ENCODE data around the gene PRSS36. TPM values are rescaled to one million over a fixed set of nuclear protein-coding genes. Genes with fewer than 3 reads are reported as not detected.

Gene PRSS36
- polyA plus RNA-seq, 3 donors: 3.1 to 4.2 (median 3.4) TPM

- Mint-ChIP-seq H3K27me3 (ENCODE audit: low read depth in 3 of 3) (peaks cover 0 to 2% (median 0%) of the 10 kb centered on the region in 3 donors), H3K36me3 (peaks cover 34 to 36% of the 10 kb centered on the region in 2 donors), H3K4me1 (peaks cover 56% of the 10 kb centered on the region), H3K27ac (peak overlapping the region in 4 of 7 donors; percentile 26 to 85 (median 72)), H3K4me3 (peak overlapping the region in 1 of 2 donors; percentile 70), H3K9me3 (no peaks in the 10 kb centered on the region)
- Histone ChIP-seq H3K36me3 (replicated peaks in 1 of 2; ENCODE audit: control insufficient read depth in 1 of 2, insufficient read depth in 2 of 2, low read length in 2 of 2) (peaks cover 34 to 38% of the 10 kb centered on the region in 2 donors), H3K79me2 (ENCODE audit: insufficient read depth, low read length) (peaks cover 39% of the 10 kb centered on the region), H3K27me3 (ENCODE audit: control insufficient read depth in 2 of 2, insufficient read depth in 2 of 2, low read length in 2 of 2) (no peaks in the 10 kb centered on the region), H4K20me1 (ENCODE audit: insufficient read depth, low read length) (peaks cover 8% of the 10 kb centered on the region), H3K4me3 (replicated peaks in 1 of 3; ENCODE audit: low read depth in 2 of 3, low read length in 3 of 3) (peak overlapping the region in 1 of 3 experiments; percentile 93), H3K9me3 (replicated peaks in 1 of 2; ENCODE audit: control insufficient read depth in 1 of 2, insufficient read depth in 1 of 2, low read length in 2 of 2) (no peaks in the 10 kb centered on the region), H2AFZ (ENCODE audit: insufficient read depth, low read depth, low read length, poor library complexity, severe bottlenecking) (no peak overlapping the region), H3K27ac (ENCODE audit: low read depth in 1 of 2, low read length in 2 of 2) (no peak overlapping the region), H3K4me2 (replicated peaks; ENCODE audit: extremely low read depth, low read length, poor library complexity, severe bottlenecking) (peak overlapping the region; percentile 99), H3K9ac (ENCODE audit: insufficient read depth, low read length, poor library complexity, severe bottlenecking) (no peak overlapping the region), H3K4me1 (ENCODE audit: control insufficient read depth in 1 of 2, insufficient read depth in 2 of 2, low read length in 2 of 2) (peaks cover 58 to 71% of the 10 kb centered on the region in 2 donors)
- intact Hi-C loops (cut with micrococcal nuclease): loop anchor here (10.0 kb wide), 2 partner anchors 155 to 765 kb away; partner anchors contain the start of gene ZNF267 (in 1 of the 2)
- DNase-seq: no peak
- no peak for TF ChIP-seq CTCF (IDR thresholded peaks at IDR 0.05)
- WGBS (ENCODE audit: insufficient coverage): 98% methylated on average over 6 of the region's 12 CpGs
These were observed 40.2 kb downstream of the PRSS36 start for GRCh38 chr16:31109622-31110021.

GRCh38 chr16:31108794-31109558, 40.9 kb downstream of the PRSS36 start:
- Mint-ChIP-seq H3K4me3 (peak overlapping the region; percentile 87 to 92), H3K9me3 (no peaks in the 10 kb centered on the region), H3K27me3 (ENCODE audit: low read depth in 3 of 3) (peaks cover 0 to 2% (median 0%) of the 10 kb centered on the region in 3 donors), H3K27ac (peak overlapping the region in 6 of 7 donors; percentile 79 to 95 (median 88)), H3K4me1 (peaks cover 49% of the 10 kb centered on the region), H3K36me3 (peaks cover 34 to 36% of the 10 kb centered on the region in 2 donors)
- Histone ChIP-seq H4K20me1 (ENCODE audit: insufficient read depth, low read length) (peaks cover 8% of the 10 kb centered on the region), H3K4me2 (replicated peaks; ENCODE audit: extremely low read depth, low read length, poor library complexity, severe bottlenecking) (peak overlapping the region; percentile 99), H3K4me3 (replicated peaks in 1 of 3; ENCODE audit: low read depth in 2 of 3, low read length in 3 of 3) (peak overlapping the region; percentile 81 to 93 (median 85)), H3K27ac (ENCODE audit: low read depth in 1 of 2, low read length in 2 of 2) (peak overlapping the region; percentile 32 to 89), H3K79me2 (ENCODE audit: insufficient read depth, low read length) (peaks cover 37% of the 10 kb centered on the region), H3K36me3 (replicated peaks in 1 of 2; ENCODE audit: control insufficient read depth in 1 of 2, insufficient read depth in 2 of 2, low read length in 2 of 2) (peaks cover 34 to 38% of the 10 kb centered on the region in 2 donors), H3K9ac (ENCODE audit: insufficient read depth, low read length, poor library complexity, severe bottlenecking) (peak overlapping the region; percentile 94), H3K27me3 (ENCODE audit: control insufficient read depth in 2 of 2, insufficient read depth in 2 of 2, low read length in 2 of 2) (no peaks in the 10 kb centered on the region), H3K9me3 (replicated peaks in 1 of 2; ENCODE audit: control insufficient read depth in 1 of 2, insufficient read depth in 1 of 2, low read length in 2 of 2) (no peaks in the 10 kb centered on the region), H2AFZ (ENCODE audit: insufficient read depth, low read depth, low read length, poor library complexity, severe bottlenecking) (peak overlapping the region; percentile 86), H3K4me1 (ENCODE audit: control insufficient read depth in 1 of 2, insufficient read depth in 2 of 2, low read length in 2 of 2) (peaks cover 52 to 65% of the 10 kb centered on the region in 2 donors)
- peak in 2 of 3 donors; percentile 24 to 36 for DNase-seq
- TF ChIP-seq CTCF (IDR thresholded peaks at IDR 0.05): no peak
- WGBS (ENCODE audit: insufficient coverage): 55% methylated on average over 29 of the region's 57 CpGs
- intact Hi-C loops (cut with micrococcal nuclease): no loop called here
